Ishikawa (cell line): ENCODE results near the gene PCDH15.

Source experiments
- CEBPB ChIP-seq: IDR thresholded peaks from 2 replicates; pipeline ENCODE4 v1.6.1; 2012
- EP300 ChIP-seq: IDR thresholded peaks from 2 replicates; pipeline ENCODE4 v1.6.1; 2012; ENCODE audit warnings: borderline replicate concordance
- FOXM1 ChIP-seq: IDR thresholded peaks from 2 replicates; pipeline ENCODE4 v1.6.1; 2012; ENCODE audit warnings: low read depth, borderline replicate concordance
- RAD21 ChIP-seq: IDR thresholded peaks from 2 replicates; pipeline ENCODE4 v1.6.1; 2012; ENCODE audit warnings: low read depth
- TAF1 ChIP-seq: IDR thresholded peaks from 2 replicates; pipeline ENCODE4 v1.6.1; 2012; ENCODE audit warnings: low read depth, mild to moderate bottlenecking
- YY1 ChIP-seq: IDR thresholded peaks from 2 replicates; pipeline ENCODE4 v1.6.1; 2012; ENCODE audit warnings: low read depth
- TF ChIP-seq, protein P1 (sequence below): IDR thresholded peaks from 2 replicates; pipeline ENCODE4 v1.6.1; 2012; ENCODE audit warnings: low read depth, mild to moderate bottlenecking
- TF ChIP-seq, protein P2 (sequence below): IDR thresholded peaks from 2 replicates; pipeline ENCODE4 v1.6.1; 2012

DNA sequence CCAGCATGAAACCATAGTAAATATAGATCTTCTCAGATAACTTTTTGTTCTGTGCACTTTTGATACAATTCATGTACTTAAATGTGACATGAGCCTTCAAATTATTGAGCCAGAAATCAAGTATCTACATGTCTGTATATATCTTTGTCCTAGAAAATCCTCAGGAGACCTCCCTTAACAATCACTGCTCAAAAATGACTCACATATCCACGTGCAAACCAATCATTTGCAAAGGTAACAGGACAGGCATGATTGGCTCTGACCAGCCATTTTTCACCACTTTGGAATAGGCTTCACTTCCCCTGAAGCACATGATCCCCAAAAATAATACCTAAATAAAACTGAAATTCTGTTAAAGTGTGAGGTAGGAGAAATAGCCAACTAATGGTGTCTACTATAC, 902.5 kb downstream of the PCDH15 start:
- TF ChIP-seq, protein P1, sequence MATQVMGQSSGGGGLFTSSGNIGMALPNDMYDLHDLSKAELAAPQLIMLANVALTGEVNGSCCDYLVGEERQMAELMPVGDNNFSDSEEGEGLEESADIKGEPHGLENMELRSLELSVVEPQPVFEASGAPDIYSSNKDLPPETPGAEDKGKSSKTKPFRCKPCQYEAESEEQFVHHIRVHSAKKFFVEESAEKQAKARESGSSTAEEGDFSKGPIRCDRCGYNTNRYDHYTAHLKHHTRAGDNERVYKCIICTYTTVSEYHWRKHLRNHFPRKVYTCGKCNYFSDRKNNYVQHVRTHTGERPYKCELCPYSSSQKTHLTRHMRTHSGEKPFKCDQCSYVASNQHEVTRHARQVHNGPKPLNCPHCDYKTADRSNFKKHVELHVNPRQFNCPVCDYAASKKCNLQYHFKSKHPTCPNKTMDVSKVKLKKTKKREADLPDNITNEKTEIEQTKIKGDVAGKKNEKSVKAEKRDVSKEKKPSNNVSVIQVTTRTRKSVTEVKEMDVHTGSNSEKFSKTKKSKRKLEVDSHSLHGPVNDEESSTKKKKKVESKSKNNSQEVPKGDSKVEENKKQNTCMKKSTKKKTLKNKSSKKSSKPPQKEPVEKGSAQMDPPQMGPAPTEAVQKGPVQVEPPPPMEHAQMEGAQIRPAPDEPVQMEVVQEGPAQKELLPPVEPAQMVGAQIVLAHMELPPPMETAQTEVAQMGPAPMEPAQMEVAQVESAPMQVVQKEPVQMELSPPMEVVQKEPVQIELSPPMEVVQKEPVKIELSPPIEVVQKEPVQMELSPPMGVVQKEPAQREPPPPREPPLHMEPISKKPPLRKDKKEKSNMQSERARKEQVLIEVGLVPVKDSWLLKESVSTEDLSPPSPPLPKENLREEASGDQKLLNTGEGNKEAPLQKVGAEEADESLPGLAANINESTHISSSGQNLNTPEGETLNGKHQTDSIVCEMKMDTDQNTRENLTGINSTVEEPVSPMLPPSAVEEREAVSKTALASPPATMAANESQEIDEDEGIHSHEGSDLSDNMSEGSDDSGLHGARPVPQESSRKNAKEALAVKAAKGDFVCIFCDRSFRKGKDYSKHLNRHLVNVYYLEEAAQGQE, result no peak
- TF ChIP-seq FOXM1, result no peak
- no peak for TF ChIP-seq TAF1
- TF ChIP-seq, protein P2, sequence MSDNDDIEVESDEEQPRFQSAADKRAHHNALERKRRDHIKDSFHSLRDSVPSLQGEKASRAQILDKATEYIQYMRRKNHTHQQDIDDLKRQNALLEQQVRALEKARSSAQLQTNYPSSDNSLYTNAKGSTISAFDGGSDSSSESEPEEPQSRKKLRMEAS, result no peak
- no peak for TF ChIP-seq CEBPB
- no peak for TF ChIP-seq RAD21
- TF ChIP-seq EP300, result no peak
- no peak for TF ChIP-seq YY1
